ENCODE data around the gene TRABD2B.

Gene TRABD2B

DNA sequence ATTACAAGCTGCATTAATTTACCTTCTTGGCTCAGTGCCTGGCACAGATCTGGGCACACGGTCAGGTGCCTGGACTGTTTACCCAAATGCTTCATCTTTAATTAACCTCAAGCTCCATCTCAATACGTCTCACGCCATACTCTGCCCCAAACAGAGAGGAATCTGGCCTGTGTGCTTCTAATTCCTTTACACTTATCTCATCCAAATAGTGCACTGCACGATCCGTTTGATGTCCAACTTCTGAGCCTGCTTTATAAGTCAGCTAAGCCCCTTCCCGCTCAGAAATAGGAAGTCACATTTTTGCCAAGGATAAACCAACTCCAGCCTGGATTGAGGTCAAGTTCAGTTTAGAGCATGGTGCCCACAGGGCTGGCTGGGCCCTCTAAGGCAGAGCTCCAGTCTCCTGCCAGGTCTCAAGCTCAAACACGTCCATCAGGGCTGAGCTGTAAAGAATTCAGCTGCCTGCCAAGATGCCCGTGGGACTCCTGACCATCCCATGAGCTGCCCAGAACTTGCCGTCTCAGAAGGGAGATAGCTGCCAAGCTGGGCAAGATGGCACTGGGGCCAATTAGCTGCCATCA, 233.5 kb downstream of the TRABD2B start:
- TF ChIP-seq YY1 (IDR thresholded peaks at IDR 0.05; ENCODE audit: low read depth) (no peak), EP300 (IDR thresholded peaks at IDR 0.05; ENCODE audit: borderline replicate concordance) (no peak), RAD21 (IDR thresholded peaks at IDR 0.05; ENCODE audit: low read depth) (no peak), TCF12 (IDR thresholded peaks at IDR 0.05; ENCODE audit: low read depth) (no peak), CEBPB (IDR thresholded peaks at IDR 0.05) (no peak), CREB1 (IDR thresholded peaks at IDR 0.05; ENCODE audit: low read depth) (no peak), TEAD4 (IDR thresholded peaks at IDR 0.05) (no peak), TAF1 (IDR thresholded peaks at IDR 0.05; ENCODE audit: low read depth) (no peak), NFIC (IDR thresholded peaks at IDR 0.05) (no peak), ZBTB7A (IDR thresholded peaks at IDR 0.05; ENCODE audit: low read depth) (no peak), EGR1 (IDR thresholded peaks at IDR 0.05) (no peak)
- TF ChIP-seq, protein P1, sequence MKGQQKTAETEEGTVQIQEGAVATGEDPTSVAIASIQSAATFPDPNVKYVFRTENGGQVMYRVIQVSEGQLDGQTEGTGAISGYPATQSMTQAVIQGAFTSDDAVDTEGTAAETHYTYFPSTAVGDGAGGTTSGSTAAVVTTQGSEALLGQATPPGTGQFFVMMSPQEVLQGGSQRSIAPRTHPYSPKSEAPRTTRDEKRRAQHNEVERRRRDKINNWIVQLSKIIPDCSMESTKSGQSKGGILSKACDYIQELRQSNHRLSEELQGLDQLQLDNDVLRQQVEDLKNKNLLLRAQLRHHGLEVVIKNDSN (IDR thresholded peaks at IDR 0.05) = no peak
- TF ChIP-seq, protein P2, sequence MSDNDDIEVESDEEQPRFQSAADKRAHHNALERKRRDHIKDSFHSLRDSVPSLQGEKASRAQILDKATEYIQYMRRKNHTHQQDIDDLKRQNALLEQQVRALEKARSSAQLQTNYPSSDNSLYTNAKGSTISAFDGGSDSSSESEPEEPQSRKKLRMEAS (IDR thresholded peaks at IDR 0.05) = no peak

DNA sequence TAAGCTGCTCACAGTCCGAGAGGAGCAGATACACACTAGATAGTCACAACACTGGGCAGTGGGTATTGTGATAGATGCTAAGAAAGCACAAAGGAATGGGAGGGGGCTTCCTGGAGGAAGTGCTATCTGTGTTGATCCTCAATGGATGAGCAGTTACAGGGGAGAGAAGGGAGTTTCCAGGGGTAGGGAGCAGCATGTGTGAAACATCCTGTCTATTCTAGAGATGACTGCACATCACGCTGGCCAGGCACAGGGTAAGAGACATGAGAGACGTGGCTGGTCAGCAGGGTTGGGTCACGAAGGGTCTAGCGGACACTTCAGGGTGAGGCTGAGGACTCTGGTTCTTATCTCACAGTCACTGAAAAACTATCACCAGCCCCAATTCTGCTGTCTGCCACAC, 235.2 kb downstream of the TRABD2B start:
- TF ChIP-seq, protein P3, sequence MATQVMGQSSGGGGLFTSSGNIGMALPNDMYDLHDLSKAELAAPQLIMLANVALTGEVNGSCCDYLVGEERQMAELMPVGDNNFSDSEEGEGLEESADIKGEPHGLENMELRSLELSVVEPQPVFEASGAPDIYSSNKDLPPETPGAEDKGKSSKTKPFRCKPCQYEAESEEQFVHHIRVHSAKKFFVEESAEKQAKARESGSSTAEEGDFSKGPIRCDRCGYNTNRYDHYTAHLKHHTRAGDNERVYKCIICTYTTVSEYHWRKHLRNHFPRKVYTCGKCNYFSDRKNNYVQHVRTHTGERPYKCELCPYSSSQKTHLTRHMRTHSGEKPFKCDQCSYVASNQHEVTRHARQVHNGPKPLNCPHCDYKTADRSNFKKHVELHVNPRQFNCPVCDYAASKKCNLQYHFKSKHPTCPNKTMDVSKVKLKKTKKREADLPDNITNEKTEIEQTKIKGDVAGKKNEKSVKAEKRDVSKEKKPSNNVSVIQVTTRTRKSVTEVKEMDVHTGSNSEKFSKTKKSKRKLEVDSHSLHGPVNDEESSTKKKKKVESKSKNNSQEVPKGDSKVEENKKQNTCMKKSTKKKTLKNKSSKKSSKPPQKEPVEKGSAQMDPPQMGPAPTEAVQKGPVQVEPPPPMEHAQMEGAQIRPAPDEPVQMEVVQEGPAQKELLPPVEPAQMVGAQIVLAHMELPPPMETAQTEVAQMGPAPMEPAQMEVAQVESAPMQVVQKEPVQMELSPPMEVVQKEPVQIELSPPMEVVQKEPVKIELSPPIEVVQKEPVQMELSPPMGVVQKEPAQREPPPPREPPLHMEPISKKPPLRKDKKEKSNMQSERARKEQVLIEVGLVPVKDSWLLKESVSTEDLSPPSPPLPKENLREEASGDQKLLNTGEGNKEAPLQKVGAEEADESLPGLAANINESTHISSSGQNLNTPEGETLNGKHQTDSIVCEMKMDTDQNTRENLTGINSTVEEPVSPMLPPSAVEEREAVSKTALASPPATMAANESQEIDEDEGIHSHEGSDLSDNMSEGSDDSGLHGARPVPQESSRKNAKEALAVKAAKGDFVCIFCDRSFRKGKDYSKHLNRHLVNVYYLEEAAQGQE (IDR thresholded peaks at IDR 0.05; ENCODE audit: low read depth) = no peak
- TF ChIP-seq ZBTB7A (IDR thresholded peaks at IDR 0.05; ENCODE audit: low read depth) (no peak), CEBPB (IDR thresholded peaks at IDR 0.05) (no peak), TAF1 (IDR thresholded peaks at IDR 0.05; ENCODE audit: low read depth) (no peak), TCF12 (IDR thresholded peaks at IDR 0.05; ENCODE audit: low read depth) (no peak), EP300 (IDR thresholded peaks at IDR 0.05; ENCODE audit: borderline replicate concordance) (no peak), RAD21 (IDR thresholded peaks at IDR 0.05; ENCODE audit: low read depth) (no peak), YY1 (IDR thresholded peaks at IDR 0.05; ENCODE audit: low read depth) (no peak), NFIC (IDR thresholded peaks at IDR 0.05) (no peak), FOXM1 (IDR thresholded peaks at IDR 0.05; ENCODE audit: borderline replicate concordance, low read depth) (no peak), CREB1 (IDR thresholded peaks at IDR 0.05; ENCODE audit: low read depth) (no peak)
- TF ChIP-seq, protein P1 (IDR thresholded peaks at IDR 0.05) = no peak
- TF ChIP-seq, protein P2 (IDR thresholded peaks at IDR 0.05) = no peak

DNA sequence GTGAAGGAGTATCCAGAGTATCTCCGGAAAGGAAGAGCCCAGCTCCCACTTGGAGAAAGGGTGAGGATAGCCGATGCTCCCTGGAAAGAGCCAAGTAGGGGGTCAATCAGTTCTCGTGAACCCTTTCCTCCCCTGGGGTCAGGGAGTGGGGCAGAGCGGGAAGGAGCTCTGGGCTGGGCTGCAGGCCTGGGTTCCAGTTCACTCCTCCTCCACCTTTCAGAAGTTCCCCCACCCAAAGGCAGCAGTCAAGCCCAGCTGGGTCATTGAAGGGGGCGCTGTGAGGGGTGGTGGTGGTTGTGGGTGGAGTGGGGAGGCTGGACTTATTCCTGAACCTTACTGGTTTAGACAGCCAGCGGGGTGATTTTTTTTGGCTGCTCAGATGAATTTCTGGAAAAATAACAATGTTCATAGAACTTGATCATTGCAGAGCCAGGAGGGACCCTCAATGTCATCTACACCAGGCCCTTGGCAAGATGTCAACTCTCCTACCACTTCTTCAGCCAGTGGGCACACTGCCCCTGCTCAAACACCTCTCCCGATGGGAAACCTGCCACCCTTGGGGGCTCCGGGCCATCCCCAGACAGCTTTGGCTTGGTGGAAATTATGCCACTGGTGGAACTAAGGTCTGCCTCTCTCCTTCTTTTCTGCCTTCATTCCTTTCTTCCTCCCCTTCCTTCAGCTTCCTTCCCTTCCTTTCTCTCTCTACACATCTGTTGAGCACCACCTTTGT, 235.8 kb downstream of the TRABD2B start:
- TF ChIP-seq EGR1 (IDR thresholded peaks at IDR 0.05) (no peak), FOXM1 (IDR thresholded peaks at IDR 0.05; ENCODE audit: borderline replicate concordance, low read depth) (no peak)

DNA sequence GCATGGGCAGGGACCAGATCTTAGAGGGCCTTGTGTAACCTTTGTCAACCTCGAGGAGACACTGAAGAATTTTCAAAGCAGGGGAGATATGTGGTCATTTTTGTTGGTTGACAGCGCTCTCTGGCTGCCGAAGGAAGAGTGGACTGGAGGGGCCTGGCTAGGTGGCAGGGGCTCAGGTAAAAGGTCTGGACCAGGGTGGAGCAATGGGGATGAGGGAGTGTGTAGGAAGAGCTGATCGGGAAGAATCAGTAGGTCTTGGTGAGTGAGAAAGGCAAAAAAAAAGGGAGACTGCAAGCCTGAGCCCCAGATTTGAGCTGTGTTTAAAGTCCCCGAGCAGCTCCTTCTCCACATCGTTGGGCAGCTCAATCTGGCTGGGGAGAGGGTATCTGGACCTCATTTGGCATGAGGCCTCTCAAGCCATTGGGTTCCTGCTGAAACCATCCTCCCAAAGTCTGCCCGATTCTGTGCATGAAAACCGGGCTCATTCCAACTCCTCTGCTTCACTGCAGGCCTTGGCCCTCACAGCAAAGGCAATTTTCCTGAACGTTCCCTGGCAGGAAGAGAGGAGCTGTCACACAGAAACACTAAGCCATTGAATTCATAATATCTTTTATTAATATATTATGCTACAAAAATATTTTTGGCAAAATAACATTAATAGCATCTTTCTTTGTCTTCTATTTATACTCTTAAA, 237.1 kb downstream of the TRABD2B start:
- no peak for TF ChIP-seq EGR1 (IDR thresholded peaks at IDR 0.05)

DNA sequence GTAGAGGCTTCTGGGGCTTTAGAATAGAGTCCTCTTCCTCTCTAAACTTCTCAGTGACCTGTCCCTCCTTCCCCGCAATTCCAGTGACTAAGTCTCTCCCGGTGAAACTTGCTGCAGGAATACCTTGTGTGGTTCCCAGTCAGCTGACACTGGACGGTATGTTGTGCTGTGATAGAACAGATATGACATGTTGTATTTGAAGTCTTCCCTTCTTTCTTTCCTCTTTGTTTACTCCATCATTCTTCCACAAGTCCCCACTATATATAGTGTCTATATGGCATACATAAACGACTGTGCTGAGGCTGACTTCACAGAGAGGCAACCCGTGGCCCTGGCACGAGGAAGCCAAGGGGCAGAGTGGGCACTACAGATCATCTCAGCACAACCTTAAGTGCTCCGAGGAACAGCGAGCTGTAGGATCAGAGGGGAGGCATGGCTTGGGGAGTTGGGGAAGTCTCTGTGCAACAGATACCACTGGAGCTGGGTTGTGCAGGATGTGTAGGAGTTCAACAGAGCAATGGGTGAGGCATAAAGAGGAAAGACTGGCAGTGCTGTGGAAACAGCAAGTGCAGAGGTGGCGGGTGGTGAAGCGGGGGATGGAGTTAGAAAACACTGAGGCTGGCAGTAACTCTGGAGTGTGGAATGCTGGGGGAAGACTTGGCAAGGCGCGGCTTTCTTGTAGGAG, 237.8 kb downstream of the TRABD2B start:
- TF ChIP-seq, protein P2 (IDR thresholded peaks at IDR 0.05) = no peak
- TF ChIP-seq EGR1 (IDR thresholded peaks at IDR 0.05) (no peak), YY1 (IDR thresholded peaks at IDR 0.05; ENCODE audit: low read depth) (no peak), CEBPB (IDR thresholded peaks at IDR 0.05) (no peak), EP300 (IDR thresholded peaks at IDR 0.05; ENCODE audit: borderline replicate concordance) (no peak), RAD21 (IDR thresholded peaks at IDR 0.05; ENCODE audit: low read depth) (no peak), TEAD4 (IDR thresholded peaks at IDR 0.05) (no peak), NFIC (IDR thresholded peaks at IDR 0.05) (no peak), FOXM1 (IDR thresholded peaks at IDR 0.05; ENCODE audit: borderline replicate concordance, low read depth) (no peak)
- TF ChIP-seq, protein P3 (IDR thresholded peaks at IDR 0.05; ENCODE audit: low read depth) = no peak
